D721Med (cell line): ENCODE results near the gene DMBX1.

Experiments used
- DNase-seq: peaks from one replicate; pipeline ENCODE4 v3.0.0; 2011; ENCODE audit warnings: low spot score; ENCODE audit not compliant: insufficient read length
- FAIRE-seq: peaks from 2 replicates; lab custom pipeline; 2011; peaks lifted over from hg19 to GRCh38; lab: Jason Lieb, UNC
- CTCF ChIP-seq: IDR thresholded peaks from 2 replicates; pipeline ENCODE4 v1.5.1; 2012; ENCODE audit warnings: mild to moderate bottlenecking, control low read depth; ENCODE audit not compliant: insufficient read depth; ENCODE audit errors: missing control alignments

Gene DMBX1

GRCh38 chr1:46512792-46513190 lies 23.2 kb downstream of the DMBX1 start:
- TF ChIP-seq CTCF, result no peak
- no peak for DNase-seq
- no peak for FAIRE-seq

DNA sequence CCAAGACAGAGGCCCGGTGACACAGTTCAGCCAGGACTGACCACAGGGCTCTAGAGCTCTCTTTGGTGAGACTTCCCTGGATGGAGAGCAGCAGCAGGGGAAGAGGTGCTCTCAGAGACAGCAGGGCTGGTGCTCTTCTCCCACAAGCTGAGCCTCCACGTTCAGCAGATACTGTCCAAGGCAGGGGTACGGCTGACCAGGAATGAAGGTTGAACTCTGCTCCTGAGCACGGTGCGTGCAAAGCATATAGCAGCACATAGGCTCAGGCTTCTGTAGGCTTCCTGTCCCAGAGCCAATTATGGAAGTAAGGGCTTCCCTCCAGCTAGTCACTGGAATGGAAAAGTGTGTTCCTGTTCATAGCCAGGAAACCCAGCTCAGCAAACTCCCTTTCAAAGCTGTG lies 23.9 kb downstream of the DMBX1 start:
- TF ChIP-seq CTCF, result no peak
- no peak for DNase-seq
- no peak for FAIRE-seq

- FAIRE-seq, result no peak
- DNase-seq, result no peak
- TF ChIP-seq CTCF, result no peak
These were observed 25.9 kb downstream of the DMBX1 start for GRCh38 chr1:46515576-46515975.

GRCh38 chr1:46516200-46516950 lies 26.7 kb downstream of the DMBX1 start:
- FAIRE-seq, result no peak
- TF ChIP-seq CTCF, result no peak
- DNase-seq, result no peak

DNA sequence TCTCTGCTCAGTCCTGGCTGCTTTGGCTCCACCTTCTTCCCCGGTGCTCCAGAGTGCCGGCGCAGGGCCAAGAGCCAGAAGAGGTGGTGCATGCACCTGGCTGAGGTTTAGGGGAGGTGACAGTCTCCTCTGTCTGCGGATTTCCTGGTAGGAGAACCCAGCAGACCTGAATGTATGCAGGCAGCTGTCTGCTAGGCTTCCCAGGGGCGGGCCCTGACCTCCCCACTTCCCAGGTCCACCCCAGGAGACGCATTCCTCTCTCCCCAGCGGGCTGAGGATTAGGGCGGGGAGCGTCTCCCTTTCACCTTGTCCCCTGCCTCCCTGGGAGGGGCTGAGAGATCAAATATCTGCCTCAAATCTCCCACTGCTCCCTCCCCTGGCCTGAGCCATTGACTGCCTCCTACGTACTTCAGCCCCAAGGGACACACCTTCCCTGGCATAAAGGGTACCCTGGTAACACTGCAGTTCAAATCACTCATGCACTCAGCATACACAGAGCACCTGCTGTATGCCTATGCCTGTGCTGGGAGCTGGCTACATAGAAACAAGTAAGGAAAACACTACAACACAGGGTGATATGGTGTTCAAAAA lies 27.5 kb downstream of the DMBX1 start:
- DNase-seq (no peak), FAIRE-seq (no peak)

GRCh38 chr1:46517932-46518498 lies 28.4 kb downstream of the DMBX1 start:
- FAIRE-seq, result no peak
- DNase-seq, result no peak
- no peak for TF ChIP-seq CTCF

More for the DNA sequence above, 27.5 kb downstream of the DMBX1 start:
- TF ChIP-seq CTCF, result no peak

GRCh38 chr1:46519209-46519608 lies 29.6 kb downstream of the DMBX1 start:
- no peak for TF ChIP-seq CTCF
- FAIRE-seq, result no peak
- DNase-seq, result no peak
